MM.1S (cell line): ENCODE measurements around the gene EP400.

Experiments used
- DNase-seq: peaks from one replicate; pipeline ENCODE4 v3.0.0-alpha.2; 2015
- H2AFZ ChIP-seq: fragments of 300-600 bp; sonication (generic); 2 replicates; pipeline ENCODE4 v1.6.0; 2016; ENCODE audit warnings: antibody characterized with exemption, low read length
- H3F3A ChIP-seq: fragments of 300-600 bp; sonication (generic); 2 replicates; pipeline ENCODE4 v1.6.1; 2016; ENCODE audit warnings: mild to moderate bottlenecking, antibody characterized with exemption, low read length, moderate library complexity, mixed read lengths; ENCODE audit not compliant: insufficient read depth
- H3K27ac ChIP-seq: fragments of 300-600 bp; sonication (generic); 2 replicates; pipeline ENCODE4 v1.5.1; 2016; ENCODE audit warnings: mild to moderate bottlenecking, low read length
- H3K27me3 ChIP-seq: fragments of 300-600 bp; sonication (generic); replicated peaks from 2 replicates; pipeline ENCODE4 v1.6.0; 2016; ENCODE audit warnings: low read length; ENCODE audit not compliant: insufficient read depth
- H3K36me3 ChIP-seq: fragments of 300-600 bp; sonication (generic); replicated peaks from 2 replicates; pipeline ENCODE4 v1.6.1; 2016; ENCODE audit warnings: mild to moderate bottlenecking, low read length, mixed read lengths; ENCODE audit not compliant: insufficient read depth
- H3K4me1 ChIP-seq: fragments of 300-600 bp; sonication (generic); 2 replicates; pipeline ENCODE4 v1.6.1; 2016; ENCODE audit warnings: low read length, mixed read lengths
- H3K4me2 ChIP-seq: fragments of 300-600 bp; sonication (generic); 2 replicates; pipeline ENCODE4 v1.6.0; 2016; ENCODE audit warnings: low read depth, low read length
- H3K4me3 ChIP-seq: fragments of 300-600 bp; sonication (generic); 2 replicates; pipeline ENCODE4 v1.5.1; 2016; ENCODE audit warnings: low read length, mixed read lengths
- H3K79me2 ChIP-seq: fragments of 300-600 bp; sonication (generic); 2 replicates; pipeline ENCODE4 v1.6.1; 2016; ENCODE audit warnings: mixed run types, low read length, mixed read lengths
- H3K9ac ChIP-seq: fragments of 300-600 bp; sonication (generic); 2 replicates; pipeline ENCODE4 v1.6.1; 2016; ENCODE audit warnings: low read length, mixed read lengths
- H3K9me2 ChIP-seq: fragments of 300-600 bp; sonication (generic); replicated peaks from 2 replicates; pipeline ENCODE4 v1.6.1; 2016; ENCODE audit warnings: mild to moderate bottlenecking, low read length, mixed read lengths; ENCODE audit not compliant: insufficient read depth
- H3K9me3 ChIP-seq: fragments of 300-600 bp; sonication (generic); replicated peaks from 2 replicates; pipeline ENCODE4 v1.6.1; 2016; ENCODE audit warnings: mild to moderate bottlenecking, low read length, mixed read lengths; ENCODE audit not compliant: insufficient read depth
- H4K20me1 ChIP-seq: fragments of 300-600 bp; sonication (generic); 2 replicates; pipeline ENCODE4 v1.6.1; 2016; ENCODE audit warnings: mild to moderate bottlenecking, low read length, moderate library complexity, mixed read lengths; ENCODE audit not compliant: insufficient read depth
- EZH2 ChIP-seq: fragments of 300-600 bp; sonication (generic); optimal IDR thresholded peaks from 2 replicates; pipeline ENCODE3; 2017; ENCODE audit warnings: low read depth, mild to moderate bottlenecking, antibody characterized with exemption, low read length, mixed read lengths
- EZH2phosphoT487 ChIP-seq: fragments of 300-600 bp; sonication (generic); IDR thresholded peaks from 2 replicates; pipeline ENCODE4 v1.6.1; 2018; ENCODE audit warnings: antibody characterized with exemption, low read length
- TF ChIP-seq, protein P1 (sequence below): fragments of 300-600 bp; sonication (generic); IDR thresholded peaks from 2 replicates; pipeline ENCODE4 v1.5.1; 2016; ENCODE audit warnings: antibody characterized with exemption, low read length, mixed read lengths

EP400 gene

DNA sequence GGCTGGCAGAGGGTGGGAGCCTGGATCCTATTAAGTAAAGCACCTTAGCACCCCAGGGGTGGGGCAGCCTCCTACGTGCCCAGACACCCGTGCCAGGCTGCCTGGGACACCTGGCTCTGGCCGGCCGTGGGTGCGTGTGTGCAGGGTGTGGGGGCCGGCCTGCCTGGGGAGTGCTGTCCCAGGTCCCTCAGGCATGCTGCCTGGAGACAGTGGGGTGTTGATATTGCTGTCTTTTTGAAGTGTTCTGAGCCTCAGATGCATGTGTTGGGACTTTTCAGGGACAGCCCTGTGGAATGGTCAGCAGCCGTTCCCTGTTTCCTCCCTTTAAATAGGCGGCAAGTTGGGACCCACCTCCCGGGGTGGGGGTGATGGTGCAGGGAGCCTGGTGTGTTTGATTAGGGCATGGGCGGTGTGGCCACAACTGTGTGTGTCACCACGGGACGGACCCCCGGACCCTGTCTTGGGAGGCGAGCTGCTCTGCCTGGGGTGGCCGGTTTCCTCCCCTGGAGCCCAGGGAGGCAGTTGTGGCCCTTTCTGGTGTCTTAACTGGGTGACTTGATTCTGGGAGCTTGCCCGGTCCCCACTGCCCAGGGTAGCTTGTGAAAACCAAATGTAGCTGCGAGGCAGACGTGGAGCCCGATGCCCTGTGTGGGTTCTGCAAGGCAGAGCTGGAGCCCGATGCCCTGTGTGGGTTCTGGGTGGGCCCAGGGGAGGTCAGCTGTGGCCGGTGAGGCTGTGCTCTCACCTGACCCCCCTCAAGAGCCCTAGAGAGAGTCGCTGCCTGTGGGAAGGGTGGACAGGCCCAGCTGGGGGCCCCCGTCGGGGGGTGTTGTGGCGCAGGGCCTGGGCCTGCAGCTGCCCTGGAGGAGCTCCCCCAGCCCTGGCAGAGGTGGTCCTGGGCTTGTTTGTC is 47.2 kb upstream of the EP400 start:
- no peaks in the 10 kb centered on the region for H3K27me3 ChIP-seq
- DNase-seq = no peak
- H3K79me2 ChIP-seq = no peaks in the 10 kb centered on the region
- no peak overlapping the region for H2AFZ ChIP-seq
- H3K36me3 ChIP-seq = no peaks in the 10 kb centered on the region
- H3K4me3 ChIP-seq = no peak overlapping the region
- no peak overlapping the region for H3K9ac ChIP-seq
- no peaks in the 10 kb centered on the region for H3F3A ChIP-seq
- TF ChIP-seq, protein P1, sequence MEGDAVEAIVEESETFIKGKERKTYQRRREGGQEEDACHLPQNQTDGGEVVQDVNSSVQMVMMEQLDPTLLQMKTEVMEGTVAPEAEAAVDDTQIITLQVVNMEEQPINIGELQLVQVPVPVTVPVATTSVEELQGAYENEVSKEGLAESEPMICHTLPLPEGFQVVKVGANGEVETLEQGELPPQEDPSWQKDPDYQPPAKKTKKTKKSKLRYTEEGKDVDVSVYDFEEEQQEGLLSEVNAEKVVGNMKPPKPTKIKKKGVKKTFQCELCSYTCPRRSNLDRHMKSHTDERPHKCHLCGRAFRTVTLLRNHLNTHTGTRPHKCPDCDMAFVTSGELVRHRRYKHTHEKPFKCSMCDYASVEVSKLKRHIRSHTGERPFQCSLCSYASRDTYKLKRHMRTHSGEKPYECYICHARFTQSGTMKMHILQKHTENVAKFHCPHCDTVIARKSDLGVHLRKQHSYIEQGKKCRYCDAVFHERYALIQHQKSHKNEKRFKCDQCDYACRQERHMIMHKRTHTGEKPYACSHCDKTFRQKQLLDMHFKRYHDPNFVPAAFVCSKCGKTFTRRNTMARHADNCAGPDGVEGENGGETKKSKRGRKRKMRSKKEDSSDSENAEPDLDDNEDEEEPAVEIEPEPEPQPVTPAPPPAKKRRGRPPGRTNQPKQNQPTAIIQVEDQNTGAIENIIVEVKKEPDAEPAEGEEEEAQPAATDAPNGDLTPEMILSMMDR = no peak
- no peak for TF ChIP-seq EZH2
- no peak for TF ChIP-seq EZH2phosphoT487
- H3K4me2 ChIP-seq = no peak overlapping the region
- no peak overlapping the region for H3K27ac ChIP-seq
- no peaks in the 10 kb centered on the region for H3K9me2 ChIP-seq
- no peaks in the 10 kb centered on the region for H4K20me1 ChIP-seq
- H3K9me3 ChIP-seq = no peaks in the 10 kb centered on the region
- H3K4me1 ChIP-seq = no peaks in the 10 kb centered on the region

DNA sequence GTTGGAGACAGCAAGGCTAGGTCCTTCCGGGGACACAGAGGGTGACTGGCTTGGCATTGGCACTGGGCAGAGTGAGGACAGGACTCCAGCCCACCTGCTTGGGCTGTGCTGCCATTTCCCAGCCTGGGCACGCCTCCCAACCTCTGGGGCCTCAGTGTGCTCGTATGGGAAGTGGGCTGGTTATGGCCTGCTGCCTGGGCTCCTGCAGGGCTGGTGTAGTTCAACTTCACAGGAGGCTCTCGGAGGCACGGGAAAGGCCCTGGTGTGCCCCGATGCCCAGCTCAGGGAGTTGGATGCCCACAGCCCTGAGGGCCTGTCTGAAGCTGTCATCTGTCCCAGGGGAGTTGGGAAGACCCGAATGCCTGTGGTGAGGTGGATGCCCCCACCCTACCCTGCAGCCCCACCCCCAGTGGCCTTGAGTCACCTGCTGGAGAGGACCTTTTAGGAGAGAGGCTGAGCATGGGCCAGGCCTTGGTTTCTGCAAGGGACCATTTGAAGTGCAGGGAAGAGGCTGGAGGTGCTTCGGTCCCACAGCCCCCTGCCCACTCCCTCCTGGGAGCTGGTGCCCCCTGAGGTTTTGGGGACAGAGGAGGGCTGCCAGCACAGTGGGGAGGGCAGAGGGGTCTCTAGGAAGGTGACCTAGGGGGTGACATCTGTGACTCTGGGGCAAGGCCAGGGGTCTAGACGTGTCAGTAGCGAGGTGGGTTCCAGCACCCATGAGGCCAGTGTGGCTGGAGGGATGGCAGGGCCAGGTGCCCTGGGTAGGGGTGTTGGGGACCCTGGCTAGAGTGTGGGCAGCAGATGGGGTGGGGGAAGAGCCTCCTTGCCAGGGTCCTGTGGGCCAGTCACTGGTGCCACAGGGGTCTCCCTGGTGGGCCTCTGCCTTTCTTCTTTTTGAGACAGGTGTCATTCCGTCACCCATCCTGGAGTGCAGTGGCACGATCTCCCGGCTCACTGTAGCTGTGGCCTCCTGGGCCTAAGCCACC is 46.2 kb upstream of the EP400 start:
- H3K27me3 ChIP-seq = no peaks in the 10 kb centered on the region
- H4K20me1 ChIP-seq = no peaks in the 10 kb centered on the region
- no peak overlapping the region for H3K27ac ChIP-seq
- DNase-seq = no peak
- no peak overlapping the region for H3K4me3 ChIP-seq
- no peak overlapping the region for H3K9ac ChIP-seq
- H3F3A ChIP-seq = no peaks in the 10 kb centered on the region
- no peaks in the 10 kb centered on the region for H3K79me2 ChIP-seq
- no peaks in the 10 kb centered on the region for H3K4me1 ChIP-seq
- no peak overlapping the region for H3K4me2 ChIP-seq
- no peaks in the 10 kb centered on the region for H3K36me3 ChIP-seq
- H3K9me3 ChIP-seq = no peaks in the 10 kb centered on the region
- H2AFZ ChIP-seq = no peak overlapping the region
- H3K9me2 ChIP-seq = no peaks in the 10 kb centered on the region
- TF ChIP-seq EZH2phosphoT487 (no peak), EZH2 (no peak)
- TF ChIP-seq, protein P1 = no peak

DNA sequence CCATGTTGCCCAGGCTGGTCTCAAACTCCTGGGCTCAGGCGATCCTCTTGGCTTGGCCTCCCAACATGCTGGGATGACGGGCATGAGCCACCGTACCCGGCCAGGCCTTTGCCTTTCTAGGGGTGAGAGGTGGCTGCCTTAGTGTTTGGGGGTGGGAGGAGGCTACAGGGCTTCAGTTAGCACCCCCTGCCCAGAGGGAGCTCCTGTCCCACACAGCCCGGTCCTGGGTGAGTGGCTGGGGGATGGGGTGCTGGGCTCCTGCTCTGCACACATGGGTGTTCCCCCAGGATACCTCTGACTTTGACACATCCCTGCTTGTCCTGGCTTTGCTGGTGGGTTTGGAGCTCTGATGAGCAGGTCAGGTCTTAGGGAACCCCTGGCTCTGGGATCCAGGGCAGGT is 45.4 kb upstream of the EP400 start:
- H3K9me3 ChIP-seq = no peaks in the 10 kb centered on the region
- no peaks in the 10 kb centered on the region for H3K9me2 ChIP-seq
- H3K36me3 ChIP-seq = no peaks in the 10 kb centered on the region
- TF ChIP-seq EZH2 = no peak
- TF ChIP-seq, protein P1 = no peak
- no peak for TF ChIP-seq EZH2phosphoT487
- no peak for DNase-seq
- no peaks in the 10 kb centered on the region for H3F3A ChIP-seq
- H3K27me3 ChIP-seq = no peaks in the 10 kb centered on the region
- no peak overlapping the region for H3K9ac ChIP-seq
- H3K4me3 ChIP-seq = no peak overlapping the region
- no peaks in the 10 kb centered on the region for H3K79me2 ChIP-seq
- H3K4me2 ChIP-seq = no peak overlapping the region
- H3K27ac ChIP-seq = no peak overlapping the region
- H3K4me1 ChIP-seq = no peaks in the 10 kb centered on the region
- H4K20me1 ChIP-seq = no peaks in the 10 kb centered on the region
- H2AFZ ChIP-seq = no peak overlapping the region
